Body of pancreas (tissue), 4 donors: ENCODE results near the gene CAPN3. TPM values are rescaled to one million over a fixed set of nuclear protein-coding genes. Genes with fewer than 3 reads are reported as not detected.
A peak's percentile ranks its signal among the peaks of the same experiment; 100 is the strongest.

Source experiments
- ATAC-seq: fragments of 150-250 bp; one replicate; pipeline ENCODE4 v1.9.1; 2016
- DNase-seq, 4 donors: peaks; one replicate each; pipeline ENCODE4 v3.0.0-alpha.2; 2019
- H3K27ac ChIP-seq, 4 donors: fragments of 200-600 bp; sonication (generic); 1 replicate in 3 of 4; 2 replicates in 1 of 4; pipeline versions ENCODE4 v1.5.1 to v1.6.1; 2016 to 2019; ENCODE audit warnings: mild to moderate bottlenecking in 1 of 4, mixed read lengths in 1 of 4, moderate library complexity in 1 of 4
- H3K27me3 ChIP-seq, 2 donors: fragments of 200-600 bp; sonication (generic); one replicate each; pipeline ENCODE4 v1.6.0; 2016; ENCODE audit warnings: mild to moderate bottlenecking in 1 of 2
- H3K36me3 ChIP-seq, 2 donors: fragments of 200-600 bp; sonication (generic); replicated peaks in 1 of 2; 2 replicates each; pipeline ENCODE4 v1.5.1; 2016; ENCODE audit warnings: low read depth in 2 of 2; ENCODE audit not compliant: insufficient read depth in 1 of 2
- H3K4me1 ChIP-seq: fragments of 200-600 bp; sonication (generic); one replicate; pipeline ENCODE4 v1.6.0; 2016
- H3K4me3 ChIP-seq, 2 donors: fragments of 200-600 bp; sonication (generic); 1 replicate in 1 of 2; 2 replicates in 1 of 2; pipeline ENCODE4 v1.5.1; 2016 to 2019
- H3K9me3 ChIP-seq, 3 donors: fragments of 200-600 bp; sonication (generic); 1 replicate in 2 of 3; 2 replicates in 1 of 3; pipeline ENCODE4 v1.5.1; 2016
- POLR2A ChIP-seq, 3 donors: fragments of 450-650 bp; IDR thresholded peaks; one replicate each; pipeline ENCODE4 v1.6.1; 2016; ENCODE audit warnings: antibody characterized with exemption in 3 of 3, mild to moderate bottlenecking in 2 of 3
- WGBS, 2 donors: methylation state at CpG; one replicate each; pipeline ENCODE4 v1.1.5; 2017; 5-methylcytosine and 5-hydroxymethylcytosine counted together
- intact Hi-C: fragments of 100-400 bp; cut with DNase I; formaldehyde crosslinking; loops from one replicate; pipeline ENCODE4 v1.15.1; 2023
- total RNA-seq, 2 donors: library from RNA; depleted of rRNA; stranded (reverse); fragments of >200 nt; gene quantifications; one replicate each; pipeline ENCODE4 v1.1.0, GENCODE V29; 2016
- TF ChIP-seq, protein P1 (sequence below), 7 experiments: fragments of 450-650 bp in 4 of 7; fragments of 200-600 bp in 3 of 7; sonication (generic) in 3 of 7; IDR thresholded peaks; one replicate each; pipeline ENCODE4 v1.5.1; 2016 to 2019; ENCODE audit warnings: antibody characterized with exemption in 7 of 7

Gene CAPN3
- total RNA-seq, 2 donors from 2014 or later: 6.3 to 9.6 TPM

DNA sequence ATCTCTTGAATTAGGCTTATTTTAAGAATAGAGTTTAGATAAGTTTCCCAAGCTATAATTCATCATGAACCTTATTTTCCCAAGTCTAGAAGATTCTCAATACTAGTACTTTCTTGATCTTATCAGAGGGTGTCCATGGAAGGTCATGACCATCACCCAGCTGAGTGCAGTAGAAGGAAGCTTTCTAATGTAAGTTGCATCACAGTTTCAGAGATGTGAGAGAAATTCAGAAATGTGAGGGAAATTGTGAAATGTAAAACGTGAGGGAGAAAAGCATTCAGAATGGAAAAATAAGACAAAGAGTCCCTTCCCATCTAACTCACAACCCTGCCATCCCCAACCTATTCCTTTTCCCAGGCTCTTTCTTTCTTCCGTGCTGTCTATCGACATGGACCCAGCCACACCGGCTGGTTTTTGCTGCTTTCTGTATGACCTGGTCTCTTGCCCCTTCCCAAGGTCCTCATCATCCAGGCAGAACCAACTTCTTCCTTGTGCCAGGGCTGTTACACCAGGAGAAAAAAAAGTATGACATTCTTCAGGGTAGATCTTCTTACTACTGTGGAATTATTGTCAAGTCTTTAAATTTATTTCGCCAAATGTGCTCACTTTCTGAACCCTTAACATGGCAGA, 6.7 kb downstream of the CAPN3 start:
- H3K9me3 ChIP-seq: no peaks in the 10 kb centered on the region
- TF ChIP-seq, protein P1, sequence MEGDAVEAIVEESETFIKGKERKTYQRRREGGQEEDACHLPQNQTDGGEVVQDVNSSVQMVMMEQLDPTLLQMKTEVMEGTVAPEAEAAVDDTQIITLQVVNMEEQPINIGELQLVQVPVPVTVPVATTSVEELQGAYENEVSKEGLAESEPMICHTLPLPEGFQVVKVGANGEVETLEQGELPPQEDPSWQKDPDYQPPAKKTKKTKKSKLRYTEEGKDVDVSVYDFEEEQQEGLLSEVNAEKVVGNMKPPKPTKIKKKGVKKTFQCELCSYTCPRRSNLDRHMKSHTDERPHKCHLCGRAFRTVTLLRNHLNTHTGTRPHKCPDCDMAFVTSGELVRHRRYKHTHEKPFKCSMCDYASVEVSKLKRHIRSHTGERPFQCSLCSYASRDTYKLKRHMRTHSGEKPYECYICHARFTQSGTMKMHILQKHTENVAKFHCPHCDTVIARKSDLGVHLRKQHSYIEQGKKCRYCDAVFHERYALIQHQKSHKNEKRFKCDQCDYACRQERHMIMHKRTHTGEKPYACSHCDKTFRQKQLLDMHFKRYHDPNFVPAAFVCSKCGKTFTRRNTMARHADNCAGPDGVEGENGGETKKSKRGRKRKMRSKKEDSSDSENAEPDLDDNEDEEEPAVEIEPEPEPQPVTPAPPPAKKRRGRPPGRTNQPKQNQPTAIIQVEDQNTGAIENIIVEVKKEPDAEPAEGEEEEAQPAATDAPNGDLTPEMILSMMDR (IDR thresholded peaks at IDR 0.05): no peak
- no peak for TF ChIP-seq POLR2A (IDR thresholded peaks at IDR 0.05)
- DNase-seq (no peak), ATAC-seq (no peak)
- WGBS, 2 donors: 80% methylated on average over 5 of the region's 5 CpGs
- no peaks in the 10 kb centered on the region for H3K27me3 ChIP-seq
- no peaks in the 10 kb centered on the region for H3K4me1 ChIP-seq
- no peak overlapping the region for H3K27ac ChIP-seq
- intact Hi-C loops: no loop called here
- no peaks in the 10 kb centered on the region for H3K36me3 ChIP-seq
- H3K4me3 ChIP-seq: no peak overlapping the region

DNA sequence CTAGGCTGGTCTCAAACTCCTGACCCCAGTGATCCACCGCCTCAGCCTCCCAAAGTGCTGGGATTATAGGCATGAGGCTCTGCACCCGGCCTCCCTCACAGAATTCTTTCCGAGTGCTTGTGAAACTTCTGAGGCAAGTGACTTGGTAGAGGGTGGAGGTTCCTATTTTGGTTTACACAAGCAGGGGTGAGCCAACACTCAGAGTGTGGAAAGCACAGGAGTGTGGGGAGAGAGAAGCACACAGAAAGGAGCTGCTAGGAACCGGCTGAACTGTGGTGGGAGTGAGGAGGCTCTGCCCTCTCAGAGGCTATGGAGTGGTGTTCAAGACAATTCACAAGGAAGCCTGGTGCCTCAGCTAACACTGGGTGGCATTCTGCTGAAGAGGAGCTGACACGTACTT, 7.7 kb downstream of the CAPN3 start:
- Histone ChIP-seq H3K27ac (no peak overlapping the region), H3K27me3 (no peaks in the 10 kb centered on the region), H3K9me3 (no peaks in the 10 kb centered on the region), H3K36me3 (no peaks in the 10 kb centered on the region), H3K4me3 (no peak overlapping the region), H3K4me1 (no peaks in the 10 kb centered on the region)
- WGBS, 2 donors: 78 to 89% methylated on average over 2 to 5 of the region's 5 CpGs
- DNase-seq (peak in 1 of 4 donors; percentile 13), ATAC-seq (no peak)
- TF ChIP-seq, protein P1 (IDR thresholded peaks at IDR 0.05): no peak
- no peak for TF ChIP-seq POLR2A (IDR thresholded peaks at IDR 0.05)
- intact Hi-C loops: no loop called here

DNA sequence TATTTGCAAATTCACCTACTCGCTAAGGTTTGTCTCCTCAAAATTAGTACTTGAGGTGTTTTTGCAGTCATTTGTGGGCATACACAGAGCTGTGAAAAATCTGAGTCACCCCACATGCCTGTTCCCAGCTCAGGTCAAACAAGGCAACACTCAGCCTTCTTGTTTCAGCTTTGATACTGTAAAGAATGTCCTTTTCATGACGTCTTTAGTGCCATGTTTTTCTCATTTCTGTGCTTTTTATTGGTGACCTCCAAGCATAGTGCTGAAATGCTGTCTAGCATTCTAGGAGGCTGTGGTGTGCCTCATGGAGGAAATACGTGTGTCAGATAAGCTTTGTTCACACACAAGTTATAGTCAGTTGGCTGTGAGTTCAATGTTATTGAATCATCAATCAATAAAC, 8.8 kb downstream of the CAPN3 start:
- no peaks in the 10 kb centered on the region for H3K9me3 ChIP-seq

DNA sequence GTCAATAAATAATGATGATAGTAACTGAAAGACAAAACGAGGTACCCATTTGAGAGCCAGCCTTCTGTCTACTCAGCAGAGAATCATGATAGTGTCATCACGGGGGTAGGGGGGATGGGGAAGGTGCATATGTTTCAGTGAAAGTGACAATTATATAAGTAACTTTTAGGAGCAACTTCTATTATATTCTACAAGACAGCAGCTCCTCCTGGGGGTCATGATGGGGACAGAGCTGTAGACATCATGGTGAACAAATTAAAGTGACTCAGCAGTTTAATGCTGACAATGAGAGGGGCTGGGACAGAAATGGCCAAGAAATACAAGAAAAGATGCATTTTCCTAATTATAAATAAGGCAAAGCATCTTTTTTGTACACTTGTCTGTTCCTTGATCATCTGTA, 11.8 kb downstream of the CAPN3 start:
- 36 to 62% methylated on average over 2 of the region's 2 CpGs for WGBS, 2 donors
- no peak for ATAC-seq
- DNase-seq: no peak

More for the DNA sequence above, 8.8 kb downstream of the CAPN3 start:
- TF ChIP-seq POLR2A (IDR thresholded peaks at IDR 0.05): no peak
- TF ChIP-seq, protein P1 (IDR thresholded peaks at IDR 0.05): no peak
- Histone ChIP-seq H3K27me3 (no peaks in the 10 kb centered on the region), H3K4me3 (no peak overlapping the region), H3K27ac (no peak overlapping the region), H3K36me3 (no peaks in the 10 kb centered on the region), H3K4me1 (no peaks in the 10 kb centered on the region)
- intact Hi-C loops: no loop called here
- DNase-seq (no peak), ATAC-seq (no peak)
- WGBS, 2 donors: 62 to 76% methylated on average over 3 of the region's 3 CpGs

More for the DNA sequence above, 11.8 kb downstream of the CAPN3 start:
- Histone ChIP-seq H3K4me1 (no peaks in the 10 kb centered on the region), H3K36me3 (no peaks in the 10 kb centered on the region), H3K9me3 (no peaks in the 10 kb centered on the region), H3K27ac (no peak overlapping the region), H3K27me3 (no peaks in the 10 kb centered on the region), H3K4me3 (no peak overlapping the region)
- intact Hi-C loops: no loop called here
- TF ChIP-seq POLR2A (IDR thresholded peaks at IDR 0.05): no peak
- TF ChIP-seq, protein P1 (IDR thresholded peaks at IDR 0.05): no peak
